Measurements from ENCODE around the gene DBH.

Gene DBH

GRCh38 chr9:133684121-133684935, 48.2 kb downstream of the DBH start:
- peak; percentile 52 for DNase-seq (ENCODE audit: low spot score)

DNA sequence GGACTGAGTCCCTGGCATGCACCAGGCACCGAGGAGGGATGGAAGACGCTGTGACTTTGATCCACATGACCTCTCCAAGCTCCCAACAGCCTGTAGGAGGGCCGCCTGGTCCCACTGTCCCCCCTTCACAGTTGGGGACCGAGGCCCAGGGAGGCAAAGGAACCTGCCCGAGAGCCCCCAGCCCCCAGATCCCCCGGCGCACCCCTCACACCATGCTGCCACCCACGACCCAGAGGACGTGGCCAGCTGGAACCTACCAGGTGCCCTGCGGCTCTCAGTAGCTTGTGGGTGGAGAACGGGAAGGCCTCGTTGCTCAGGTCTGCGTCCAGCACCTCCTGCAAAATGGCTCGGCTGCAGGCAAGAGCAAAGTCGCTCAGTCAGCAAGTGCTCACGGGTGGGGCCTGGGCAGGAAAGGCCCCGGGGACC, 48.8 kb downstream of the DBH start:
- no peak for DNase-seq (ENCODE audit: low spot score)

DNA sequence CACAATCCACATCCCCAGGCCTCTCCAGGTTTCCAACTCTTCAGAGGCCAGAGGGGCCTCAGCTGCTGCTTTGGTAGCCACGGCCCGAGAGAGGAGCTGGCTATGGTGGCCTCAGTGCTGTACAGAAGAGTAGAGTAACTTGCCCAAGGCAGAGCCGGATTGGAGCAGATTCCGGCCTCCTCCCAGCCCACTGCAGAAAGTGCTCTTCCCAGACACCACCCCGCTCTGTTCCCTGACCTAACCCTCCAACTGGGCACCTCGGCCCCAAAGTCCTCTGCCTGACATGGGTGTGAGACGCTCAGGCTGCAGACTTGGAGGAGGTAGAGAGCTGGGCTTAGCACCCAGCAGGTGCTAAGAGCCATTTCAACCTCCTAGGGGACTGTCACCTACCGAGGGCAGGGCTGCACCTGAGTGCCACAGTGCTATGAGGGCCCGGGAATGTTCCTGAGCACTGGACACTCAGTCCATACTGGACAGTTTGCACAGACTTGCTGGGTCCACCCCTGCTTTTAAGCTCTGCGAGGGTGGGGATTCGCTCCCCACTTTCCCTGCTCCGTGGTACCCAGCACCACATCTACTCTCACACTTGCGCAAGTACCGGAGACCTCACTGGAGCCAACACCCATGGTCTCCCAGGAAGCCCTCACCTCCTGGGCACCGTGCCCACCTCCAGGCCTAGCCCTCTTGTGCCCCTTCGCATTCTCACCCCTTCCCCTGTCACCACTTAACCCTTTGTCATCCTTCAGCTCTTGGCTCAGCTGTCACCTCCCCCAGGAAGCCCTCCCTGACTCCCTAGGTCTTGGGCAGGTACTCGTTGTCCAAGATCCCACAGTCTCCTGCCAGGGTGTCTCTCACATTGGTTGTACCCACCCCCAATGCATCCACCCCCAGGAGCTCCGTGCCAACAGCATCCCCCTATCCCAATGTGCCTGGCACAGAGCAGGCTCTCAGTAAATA, 49.8 kb downstream of the DBH start:
- no peak for DNase-seq (ENCODE audit: low spot score)

DNA sequence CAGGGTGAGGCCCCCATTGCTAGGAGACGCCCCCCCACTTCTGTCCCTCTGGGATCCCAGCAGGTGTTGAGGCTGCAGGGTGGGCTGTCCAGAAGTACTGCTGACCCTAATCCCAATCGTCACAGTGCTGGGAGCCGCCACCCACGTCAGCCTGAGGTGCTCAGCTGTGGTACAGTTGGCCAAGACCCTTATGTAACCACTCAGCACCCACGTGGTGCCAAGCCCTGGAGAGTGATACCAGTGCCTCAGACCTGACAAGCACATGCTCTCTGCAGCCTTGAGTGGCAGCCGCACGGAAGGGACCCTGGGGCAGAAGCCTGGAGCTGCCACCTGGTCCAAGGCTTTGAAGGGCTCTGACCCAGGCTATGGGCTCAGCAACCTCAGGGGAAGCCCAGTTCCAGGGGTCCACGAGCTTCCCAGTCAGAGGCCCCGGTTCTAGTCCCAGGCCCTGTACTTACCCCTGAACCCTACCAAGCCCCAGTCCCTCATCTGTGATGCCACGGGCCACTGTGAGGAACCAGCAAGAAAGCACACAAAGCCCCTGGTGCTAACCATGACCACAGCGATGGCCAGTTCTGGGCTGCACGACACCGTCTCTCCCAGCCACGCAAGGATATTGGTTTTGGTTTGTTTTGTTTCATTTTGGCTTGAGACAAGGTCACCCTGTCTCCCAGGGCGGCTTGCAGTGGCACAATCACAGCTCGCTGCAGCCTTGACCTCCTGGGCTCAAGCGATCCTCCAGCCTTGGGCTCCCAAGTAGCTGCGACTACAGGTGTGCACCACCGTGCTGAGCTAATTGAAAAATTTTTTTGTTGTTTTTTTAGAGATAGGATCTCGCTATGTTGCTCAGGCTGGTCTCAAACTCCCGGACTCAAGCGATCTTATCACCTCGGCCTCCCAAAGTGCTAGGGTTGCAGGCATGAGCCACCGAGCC, 50.7 kb downstream of the DBH start:
- no peak for DNase-seq (ENCODE audit: low spot score)

DNA sequence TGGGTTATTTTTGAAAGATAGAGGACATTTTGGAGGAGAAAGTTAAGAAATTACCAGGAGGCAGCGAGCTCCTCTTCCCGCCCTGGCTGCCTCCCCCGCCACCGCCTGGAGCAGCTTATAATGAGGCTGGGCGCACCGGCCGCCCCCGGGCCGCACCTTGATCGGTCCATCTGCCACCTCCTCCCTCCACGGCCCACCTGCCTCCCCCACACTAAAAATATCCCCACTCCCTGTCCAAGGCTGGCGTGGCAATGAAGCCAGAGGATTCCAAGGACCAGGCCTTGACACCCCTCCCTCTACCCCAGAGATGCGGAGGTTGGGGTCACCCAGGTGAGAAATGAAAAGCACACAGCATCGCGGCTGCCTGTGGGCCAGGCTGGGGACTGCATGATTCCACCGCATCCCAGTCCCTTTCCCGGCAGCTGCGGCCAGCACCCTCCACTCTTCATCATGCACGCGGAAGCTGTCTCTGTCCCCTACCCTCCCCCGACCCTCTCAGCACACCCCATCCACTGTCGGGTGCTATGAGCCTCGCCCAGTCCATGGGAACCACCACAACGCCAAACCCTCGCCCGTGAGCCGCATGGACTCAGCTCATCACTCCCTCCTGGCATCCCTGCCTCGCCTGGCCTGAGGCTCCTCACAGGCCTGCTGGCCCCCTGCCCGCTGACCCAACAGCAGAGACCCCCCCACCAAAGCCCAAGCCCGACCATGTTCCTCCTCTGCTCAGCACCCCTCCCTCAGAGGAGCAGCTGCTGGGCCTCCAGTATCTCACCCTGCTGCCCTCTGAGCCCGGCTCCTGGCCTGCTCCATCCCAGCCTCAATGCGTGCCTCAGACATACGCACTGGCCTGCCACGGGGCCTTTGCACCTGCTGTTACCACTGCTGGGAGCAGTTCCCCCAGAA, 51.9 kb downstream of the DBH start:
- no peak for DNase-seq (ENCODE audit: low spot score)

DNA sequence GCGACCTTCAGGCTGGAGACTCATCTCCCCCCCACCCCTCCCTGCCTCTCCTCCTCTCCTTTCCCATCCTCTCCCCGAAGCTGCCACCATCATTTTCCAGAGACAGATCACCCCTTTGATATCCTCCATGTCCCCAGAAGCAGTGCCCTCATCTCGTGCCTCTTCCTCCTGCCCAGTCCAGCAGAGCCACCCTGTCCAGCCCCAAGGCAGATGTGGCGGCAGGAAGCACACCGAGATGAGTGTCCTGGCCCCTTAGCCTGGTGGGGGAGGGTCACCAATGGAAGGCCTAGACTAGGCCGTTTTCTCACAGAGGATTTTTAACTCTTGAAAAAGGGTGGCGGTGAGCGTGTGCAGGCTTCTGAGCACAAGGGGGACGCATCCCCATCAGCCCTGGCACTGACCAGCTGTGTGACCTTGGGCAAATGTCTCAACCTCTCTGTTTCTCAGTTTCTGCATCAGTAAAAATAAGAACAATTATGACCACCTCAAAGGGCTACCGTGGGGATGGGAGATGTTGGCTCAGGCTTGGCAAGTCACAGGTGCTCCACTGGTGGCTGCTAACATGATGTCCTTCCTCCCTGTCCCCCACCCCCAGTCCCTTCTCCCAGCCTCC, 53.1 kb downstream of the DBH start:
- DNase-seq (ENCODE audit: low spot score): no peak

DNA sequence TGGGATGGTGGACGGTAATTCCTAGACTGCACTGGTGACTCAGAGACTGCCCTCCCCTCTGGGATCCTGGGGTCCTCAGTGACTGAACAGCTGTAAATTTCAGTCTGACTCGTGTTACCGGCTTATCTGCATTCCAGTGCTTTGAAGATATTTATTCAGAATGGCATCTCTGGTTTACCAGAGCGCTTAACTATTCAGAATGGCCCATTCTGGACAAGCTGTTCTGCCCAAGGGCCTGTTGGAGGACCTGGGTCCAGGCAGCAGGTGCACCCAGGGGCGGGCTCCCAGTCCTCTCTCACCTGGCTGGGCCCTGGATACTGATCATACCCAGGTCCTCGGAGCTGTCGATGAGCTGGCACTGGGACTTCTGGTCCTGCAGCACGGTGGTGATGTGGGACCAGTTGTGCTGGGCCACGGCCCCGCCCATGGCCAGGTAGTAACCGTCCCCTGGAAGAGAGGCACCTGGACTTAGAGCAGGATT, 54.0 kb downstream of the DBH start:
- DNase-seq (ENCODE audit: low spot score): no peak

GRCh38 chr9:133691191-133691590, 55.0 kb downstream of the DBH start:
- no peak for DNase-seq (ENCODE audit: low spot score)

GRCh38 chr9:133691626-133692363, 55.6 kb downstream of the DBH start:
- DNase-seq (ENCODE audit: low spot score): no peak

GRCh38 chr9:133692364-133692985, 56.3 kb downstream of the DBH start:
- DNase-seq (ENCODE audit: low spot score): no peak

DNA sequence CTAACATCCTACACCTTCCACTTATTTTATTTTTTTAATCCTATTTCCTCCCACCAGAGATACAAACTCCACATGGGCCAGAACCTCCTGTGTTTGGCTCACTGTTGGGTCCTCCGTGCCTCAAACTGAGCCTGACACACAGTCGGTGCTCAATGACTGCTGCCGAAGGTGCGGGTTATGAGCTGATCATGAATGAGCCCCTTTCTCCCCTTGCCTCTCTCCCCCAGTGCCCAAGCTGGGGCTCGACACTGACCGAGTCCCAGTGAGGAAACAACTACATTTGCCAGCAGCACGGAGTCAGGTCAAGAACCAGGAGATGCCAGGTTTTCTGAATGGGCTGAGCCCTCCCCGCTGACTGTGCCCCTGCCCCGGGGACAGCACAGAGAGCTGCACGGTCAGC, 57.0 kb downstream of the DBH start:
- DNase-seq (ENCODE audit: low spot score): no peak

- DNase-seq (ENCODE audit: low spot score): no peak
Observed at GRCh38 chr9:133693703-133694529, 57.8 kb downstream of the DBH start.

DNA sequence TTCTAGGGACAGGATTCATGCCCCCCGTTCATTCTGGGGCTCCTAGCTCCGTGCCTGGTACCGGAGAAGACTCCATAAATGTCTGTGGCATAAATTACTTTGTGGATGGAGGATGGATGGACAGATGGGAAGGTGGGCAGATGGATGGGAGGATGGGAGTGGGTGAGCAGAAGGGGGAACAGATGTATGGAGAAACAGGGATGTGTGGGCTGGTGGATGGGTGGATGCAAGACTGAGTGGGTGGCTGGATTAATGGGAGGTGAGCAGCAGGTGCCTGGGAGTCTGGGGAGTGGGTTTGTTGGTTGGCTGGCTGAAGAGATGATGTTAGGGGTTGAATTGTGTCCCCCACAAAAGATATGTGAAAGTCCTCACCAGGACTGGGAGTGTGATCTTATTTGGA, 58.5 kb downstream of the DBH start:
- DNase-seq (ENCODE audit: low spot score): no peak

GRCh38 chr9:133696071-133696472, 59.9 kb downstream of the DBH start:
- DNase-seq (ENCODE audit: low spot score): no peak

DNA sequence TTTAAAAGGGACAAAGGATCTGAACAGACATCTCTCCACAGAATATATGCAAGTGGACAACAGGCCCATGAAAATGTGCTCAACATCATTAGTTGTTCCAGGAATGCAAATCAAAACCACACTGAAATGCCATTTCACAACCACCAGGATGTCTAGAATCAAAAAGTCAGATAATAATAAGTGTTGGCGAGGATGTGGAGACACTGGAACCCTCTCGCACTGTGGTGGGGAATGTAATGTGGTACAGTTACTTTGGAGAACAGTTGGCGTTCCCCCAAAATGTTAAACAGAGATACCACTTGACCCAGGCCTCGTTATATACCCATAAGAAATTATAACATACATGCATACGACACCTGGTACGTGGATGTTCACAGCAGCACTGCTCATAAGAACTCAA, 63.4 kb downstream of the DBH start:
- DNase-seq (ENCODE audit: low spot score): no peak

GRCh38 chr9:133700819-133701320, 64.7 kb downstream of the DBH start:
- no peak for DNase-seq (ENCODE audit: low spot score)

GRCh38 chr9:133701321-133701980, 65.3 kb downstream of the DBH start:
- peak; percentile 11 for DNase-seq (ENCODE audit: low spot score)
